ENCODE data around the gene LRIG2.
A peak's percentile ranks its signal among the peaks of the same experiment; 100 is the strongest.

LRIG2 gene

GRCh38 chr1:113138778-113139177 lies 65.8 kb downstream of the LRIG2 start:
- no peak for TF ChIP-seq CTCF (IDR thresholded peaks at IDR 0.05; ENCODE audit: control insufficient read depth, extremely low read depth, insufficient read depth)

GRCh38 chr1:113140176-113140575 lies 67.2 kb downstream of the LRIG2 start:
- TF ChIP-seq CTCF (IDR thresholded peaks at IDR 0.05; ENCODE audit: control insufficient read depth, extremely low read depth, insufficient read depth) = no peak
- DNase-seq (ENCODE audit: low read depth) = no peak
- H3K4me3 ChIP-seq (ENCODE audit: low read depth, low read length) = no peak overlapping the region

More at GRCh38 chr1:113138778-113139177, 65.8 kb downstream of the LRIG2 start:
- DNase-seq (ENCODE audit: low read depth) = no peak
- H3K4me3 ChIP-seq (ENCODE audit: low read depth, low read length) = no peak overlapping the region

DNA sequence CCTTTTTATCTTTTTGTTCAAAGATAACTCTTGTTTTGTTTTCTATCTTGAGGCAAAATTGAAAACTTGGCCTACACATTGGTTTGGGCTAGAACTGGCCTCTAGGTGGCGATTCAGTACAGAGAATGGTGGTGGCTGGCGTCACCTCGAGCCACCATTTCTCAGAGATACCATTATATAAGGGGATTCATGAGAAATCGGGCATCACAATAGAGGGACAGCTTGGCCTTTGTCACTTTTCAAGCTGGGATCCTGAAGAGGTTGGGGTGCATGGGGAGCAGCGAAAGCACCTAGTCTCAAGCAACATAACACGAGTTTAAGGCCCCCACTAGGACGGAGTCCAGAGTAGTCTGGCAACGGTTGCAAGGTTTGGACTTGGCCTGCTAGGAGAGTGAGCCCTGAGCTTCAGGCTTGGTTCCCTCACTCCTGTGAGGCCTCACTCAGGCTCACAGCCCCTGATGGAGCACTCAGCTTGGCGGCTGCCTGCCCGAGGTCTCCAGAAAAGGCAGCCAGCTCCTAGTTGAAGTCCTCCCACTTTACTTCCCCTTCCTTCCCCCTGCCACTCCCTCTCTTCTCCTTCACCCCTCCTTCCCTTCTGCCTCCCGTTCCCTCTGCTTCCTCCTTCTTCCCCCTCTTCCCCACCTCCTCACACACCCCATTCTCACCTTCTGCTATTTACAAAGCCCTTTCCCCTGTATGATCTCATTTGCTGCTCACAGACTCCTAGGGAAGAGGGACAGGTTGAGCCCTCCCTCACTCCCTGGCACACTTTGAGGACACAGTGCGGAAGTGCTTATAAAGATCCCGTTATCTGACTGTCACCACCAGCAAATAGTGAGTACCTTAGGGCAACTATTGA lies 67.8 kb downstream of the LRIG2 start:
- H3K4me3 ChIP-seq (ENCODE audit: low read depth, low read length) = no peak overlapping the region
- DNase-seq (ENCODE audit: low read depth) = peak; percentile 26
- peak; percentile 84 for TF ChIP-seq CTCF (IDR thresholded peaks at IDR 0.05; ENCODE audit: control insufficient read depth, extremely low read depth, insufficient read depth)

DNA sequence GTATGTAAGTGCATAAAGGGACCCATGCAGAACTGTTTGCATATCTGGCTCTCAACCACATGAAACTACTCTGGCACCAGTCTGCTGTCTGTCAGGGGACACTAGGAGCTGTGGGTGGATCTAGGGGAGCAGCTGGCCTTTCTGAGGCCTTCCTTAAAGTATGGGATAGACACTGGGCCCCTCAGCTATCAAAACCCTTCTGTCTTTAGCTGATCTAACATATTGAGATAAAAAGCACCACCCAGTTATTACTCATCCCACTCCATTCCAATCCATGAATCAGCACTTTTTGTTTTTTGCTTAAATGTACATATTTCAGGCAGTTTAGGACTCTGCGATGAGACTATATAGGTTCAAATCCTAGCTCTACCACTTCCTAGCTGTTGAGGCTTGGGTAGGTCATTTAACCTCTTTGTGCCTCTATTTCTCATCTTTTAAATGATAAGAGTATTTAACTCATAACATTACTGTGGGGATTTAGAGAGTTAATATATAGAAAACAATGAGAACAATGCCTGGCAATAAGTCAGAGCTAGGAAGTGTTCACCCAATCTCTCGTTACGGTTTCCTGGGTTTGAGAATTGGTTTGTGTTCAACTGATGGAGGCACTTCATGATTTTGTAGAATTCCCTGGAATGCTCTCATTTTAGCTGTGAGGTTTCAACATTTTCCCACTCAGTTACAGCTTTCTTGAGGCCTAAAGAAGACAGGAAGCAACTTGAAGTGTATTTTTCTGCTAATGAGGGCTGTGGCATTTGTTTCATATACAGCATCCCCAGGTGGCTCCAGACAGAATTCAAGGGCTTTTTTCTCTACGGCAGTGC lies 68.9 kb downstream of the LRIG2 start:
- no peak overlapping the region for H3K4me3 ChIP-seq (ENCODE audit: low read depth, low read length)
- DNase-seq (ENCODE audit: low read depth) = no peak
- TF ChIP-seq CTCF (IDR thresholded peaks at IDR 0.05; ENCODE audit: control insufficient read depth, extremely low read depth, insufficient read depth) = no peak

DNA sequence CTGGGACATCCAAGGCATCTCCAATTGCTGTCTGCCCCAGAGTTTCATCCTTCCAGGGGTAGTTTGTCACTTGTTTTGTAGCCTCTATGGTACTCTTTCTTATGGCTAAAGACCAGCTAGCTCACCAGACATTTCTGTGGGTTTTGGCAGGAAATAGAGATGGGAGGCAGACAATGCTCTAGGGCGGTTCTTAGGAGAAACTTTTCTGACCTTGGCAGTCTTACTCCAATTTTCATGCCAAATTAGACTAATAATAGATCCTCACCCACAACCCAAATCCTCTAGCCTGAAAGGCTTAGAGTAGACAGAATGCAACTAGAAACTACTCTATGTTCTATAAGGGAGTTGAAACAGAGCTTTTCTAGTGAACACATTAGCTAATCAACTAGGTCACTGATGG lies 69.8 kb downstream of the LRIG2 start:
- DNase-seq (ENCODE audit: low read depth) = no peak
- no peak for TF ChIP-seq CTCF (IDR thresholded peaks at IDR 0.05; ENCODE audit: control insufficient read depth, extremely low read depth, insufficient read depth)
- H3K4me3 ChIP-seq (ENCODE audit: low read depth, low read length) = no peak overlapping the region

- no peak for DNase-seq (ENCODE audit: low read depth)
- TF ChIP-seq CTCF (IDR thresholded peaks at IDR 0.05; ENCODE audit: control insufficient read depth, extremely low read depth, insufficient read depth) = no peak
- no peak overlapping the region for H3K4me3 ChIP-seq (ENCODE audit: low read depth, low read length)
Observed at GRCh38 chr1:113146242-113147072, 73.5 kb downstream of the LRIG2 start.

Data from LNCaP clone FGC (cell line).